GM11168 (cell line): Measurements from ENCODE around the gene C17orf58.
"Not testable (repeated sequence)": the region's sequence is repeated elsewhere in the genome, so short reads cannot be mapped to it uniquely, and the experiment has no call there.

Experiments used
- in situ Hi-C: fragments of 300-500 bp; cut with MboI; formaldehyde crosslinking; loops from one replicate; pipeline ENCODE4 v1.12.0; 2022; ENCODE audit warnings: low sequenced_read_pairs; ENCODE audit not compliant: unreplicated experiment

The C17orf58 gene

DNA sequence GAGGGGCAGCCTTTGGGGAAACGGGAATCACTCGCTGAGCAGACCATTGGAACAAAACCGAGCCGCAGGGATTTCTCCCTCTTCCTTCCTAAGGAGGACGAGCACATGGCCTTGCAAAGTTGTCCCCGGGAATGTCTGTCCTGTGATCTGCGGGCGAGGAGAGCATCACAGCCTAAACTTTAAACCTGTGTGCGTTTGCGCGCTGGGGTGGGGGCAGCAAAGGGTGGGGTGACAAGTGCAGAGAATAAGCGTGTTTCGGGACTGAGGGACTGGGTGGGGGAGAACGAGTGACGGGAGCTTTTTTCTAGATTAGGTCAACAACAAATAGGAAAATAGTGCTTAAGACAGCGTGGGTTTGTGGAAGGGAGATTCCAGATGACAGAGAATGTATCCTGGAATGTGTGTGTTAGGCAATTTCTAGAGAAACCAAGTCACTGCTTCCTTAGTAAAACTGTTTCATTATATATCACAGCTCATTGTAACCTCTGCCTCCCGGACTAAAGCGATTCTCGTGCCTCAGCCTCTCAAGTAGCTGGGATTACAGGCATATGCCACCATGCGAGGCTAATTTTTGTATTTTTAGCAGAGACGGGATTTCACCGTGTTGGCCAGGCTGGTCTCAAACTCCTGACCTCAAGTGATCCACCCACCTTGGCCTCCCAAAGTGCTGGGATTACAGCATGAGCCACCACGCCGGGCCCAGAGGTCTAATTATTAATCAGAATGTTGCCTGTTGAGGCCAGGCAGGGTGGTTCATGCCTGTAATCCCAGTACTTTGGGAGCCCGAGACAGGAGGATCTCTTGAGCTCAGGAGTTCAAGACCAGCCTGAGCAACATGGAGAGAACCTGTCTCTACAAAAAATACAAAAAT is at the start of gene C17orf58:
C17orf58 (minus strand) TSS at position 169 of the 871 bp plus-strand sequence. CDS start 271 bp downstream, outside the sequence.
- in situ Hi-C loops, result not testable (repeated sequence)

DNA sequence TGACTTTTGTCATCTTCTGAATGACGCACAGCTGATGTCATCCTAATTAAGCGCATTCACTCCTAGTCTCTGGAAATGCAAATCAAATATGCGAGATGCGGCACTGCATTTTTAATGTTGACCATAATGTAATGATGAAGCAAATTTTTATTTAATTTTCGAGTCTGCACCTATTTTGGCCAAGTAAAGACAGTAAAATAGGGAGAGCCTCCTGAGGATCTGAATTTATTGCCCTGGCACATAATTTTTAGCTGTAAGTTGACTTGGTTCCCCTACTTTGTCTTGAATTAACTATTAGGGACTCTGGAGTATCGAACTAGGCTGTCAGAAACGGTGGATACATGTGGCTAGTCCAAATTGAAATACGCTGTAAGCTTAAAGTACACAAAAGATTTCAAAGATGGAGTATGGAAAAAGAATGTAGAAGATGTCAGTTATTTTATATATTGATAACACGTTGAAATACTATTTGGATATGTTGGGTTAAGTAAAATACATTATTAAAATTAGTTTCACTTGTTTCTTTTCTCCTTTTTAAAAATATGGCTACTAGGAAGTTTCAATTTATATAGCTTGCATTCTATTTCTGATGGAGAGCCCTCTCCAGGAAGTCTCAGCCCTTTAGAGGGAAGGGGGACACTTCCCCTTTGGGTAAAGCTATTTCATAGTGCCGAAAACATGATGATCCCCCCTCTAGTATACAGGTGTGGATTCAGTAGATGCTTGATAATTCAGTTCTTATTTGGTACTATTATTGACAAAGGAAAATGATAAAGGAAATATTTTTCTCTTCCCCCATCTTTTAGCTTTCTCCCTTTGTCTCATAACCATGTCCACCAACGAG is 40.3 kb upstream of the C17orf58 start:
- in situ Hi-C loops, result no loop called here

DNA sequence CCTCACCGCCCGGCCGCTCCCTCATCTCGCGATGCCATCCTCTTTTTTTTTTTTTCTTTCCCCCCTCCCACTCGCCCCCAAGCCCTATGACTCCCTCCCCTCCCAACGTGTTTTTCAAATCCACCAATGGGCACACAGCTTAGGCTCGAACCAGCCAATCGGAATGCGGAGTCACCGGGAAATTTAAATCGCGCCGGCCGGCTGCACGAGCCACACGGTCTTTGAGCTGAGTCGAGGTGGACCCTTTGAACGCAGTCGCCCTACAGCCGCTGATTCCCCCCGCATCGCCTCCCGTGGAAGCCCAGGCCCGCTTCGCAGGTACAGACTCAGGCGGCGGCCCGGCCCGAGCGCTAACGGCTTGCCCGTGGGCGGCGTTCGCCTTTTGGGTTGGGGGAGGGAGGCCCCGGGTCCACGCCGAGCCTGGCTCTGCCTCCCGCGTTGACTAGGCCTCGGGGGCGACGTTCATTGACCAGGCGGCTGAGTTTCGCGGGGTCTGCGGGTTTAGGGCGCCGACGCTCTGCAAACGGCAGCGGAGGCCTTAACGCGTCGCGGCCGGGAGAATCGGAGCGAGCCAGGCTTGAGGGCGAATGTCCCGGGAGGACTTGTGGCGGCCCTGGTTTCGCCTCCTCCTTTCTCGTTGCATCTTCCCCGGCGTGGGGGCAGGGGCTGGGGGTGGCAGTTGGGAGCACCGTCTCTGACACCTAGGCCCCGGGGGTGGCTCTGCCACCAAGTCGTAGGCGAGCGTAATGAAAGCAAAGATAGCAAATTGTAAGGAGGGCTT is 39.4 kb upstream of the C17orf58 start, which contains the start of gene KPNA2:
KPNA2 (plus strand) TSS at position 213 of the 781 bp plus-strand sequence. CDS start 1,398 bp downstream, outside the sequence.
- in situ Hi-C loops, result no loop called here

DNA sequence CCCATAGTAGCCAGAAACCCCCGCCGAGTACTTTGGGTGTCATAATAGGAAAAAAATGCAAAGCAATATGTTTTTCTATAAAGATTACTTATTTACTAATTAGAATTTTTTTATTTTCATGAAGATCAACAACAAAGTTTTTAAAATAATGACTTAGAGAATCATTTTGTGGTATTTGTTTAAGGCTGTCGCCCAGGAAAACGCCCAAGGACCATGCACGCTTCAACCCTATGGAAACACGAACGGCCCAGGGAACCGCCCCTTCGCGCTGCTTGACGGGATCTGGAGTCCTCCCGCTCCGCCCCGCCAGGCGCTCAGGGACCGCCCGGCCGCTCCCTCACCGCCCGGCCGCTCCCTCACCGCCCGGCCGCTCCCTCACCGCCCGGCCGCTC is 38.9 kb upstream of the C17orf58 start:
- in situ Hi-C loops, result no loop called here

DNA sequence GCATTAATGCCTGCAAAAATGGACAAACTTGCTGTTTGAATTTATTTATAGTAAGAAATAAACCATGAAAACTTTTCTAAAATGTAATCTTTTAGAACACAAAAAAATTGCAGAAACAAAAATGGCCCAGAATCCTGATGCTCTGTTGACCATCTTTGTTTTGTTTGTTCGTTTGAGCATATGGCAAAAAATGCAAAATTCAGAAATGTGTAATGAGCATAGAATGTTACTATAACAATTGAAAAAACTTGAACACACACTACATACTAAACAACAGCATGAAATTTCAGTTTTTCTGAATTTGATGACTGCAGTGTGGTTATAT is 38.1 kb upstream of the C17orf58 start:
- in situ Hi-C loops, result no loop called here

DNA sequence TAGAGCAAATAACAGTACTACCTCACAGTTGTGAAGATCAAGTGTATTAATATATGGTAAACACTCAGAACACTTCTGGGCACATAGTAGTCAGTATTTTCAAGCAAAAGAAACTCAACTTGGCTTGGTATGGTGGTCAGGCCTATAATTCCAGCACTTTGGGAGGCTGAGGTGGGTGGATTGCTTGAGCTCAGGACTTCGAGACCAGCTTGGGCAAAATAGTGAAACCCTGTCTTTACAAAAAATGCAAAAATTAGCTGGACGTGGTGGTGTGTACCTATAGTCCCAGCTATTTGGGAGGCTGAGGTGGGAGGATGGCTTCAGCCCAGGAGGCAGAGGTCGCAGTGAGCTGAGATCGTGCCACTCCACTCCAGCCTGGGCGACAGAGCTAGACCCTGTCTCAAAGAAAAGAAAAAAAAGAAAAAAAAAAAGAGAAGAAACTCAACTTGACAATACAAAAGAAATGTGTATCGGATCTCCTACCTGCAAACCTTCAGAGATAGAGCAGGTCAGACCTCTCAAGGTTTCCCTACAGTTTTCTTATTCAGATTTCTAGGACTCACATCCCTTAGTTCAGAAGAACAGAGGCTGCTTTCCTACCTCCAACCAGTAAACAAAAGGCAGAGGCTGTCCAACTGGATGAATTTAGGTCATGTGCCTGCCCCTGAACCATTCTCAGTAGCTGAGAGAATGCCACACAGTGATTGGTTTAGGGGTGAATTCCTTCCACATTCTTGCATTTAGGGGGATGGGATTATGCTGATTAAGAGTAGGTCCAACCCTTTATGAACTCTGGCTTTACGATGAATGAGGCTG is 37.6 kb upstream of the C17orf58 start:
- in situ Hi-C loops, result no loop called here

DNA sequence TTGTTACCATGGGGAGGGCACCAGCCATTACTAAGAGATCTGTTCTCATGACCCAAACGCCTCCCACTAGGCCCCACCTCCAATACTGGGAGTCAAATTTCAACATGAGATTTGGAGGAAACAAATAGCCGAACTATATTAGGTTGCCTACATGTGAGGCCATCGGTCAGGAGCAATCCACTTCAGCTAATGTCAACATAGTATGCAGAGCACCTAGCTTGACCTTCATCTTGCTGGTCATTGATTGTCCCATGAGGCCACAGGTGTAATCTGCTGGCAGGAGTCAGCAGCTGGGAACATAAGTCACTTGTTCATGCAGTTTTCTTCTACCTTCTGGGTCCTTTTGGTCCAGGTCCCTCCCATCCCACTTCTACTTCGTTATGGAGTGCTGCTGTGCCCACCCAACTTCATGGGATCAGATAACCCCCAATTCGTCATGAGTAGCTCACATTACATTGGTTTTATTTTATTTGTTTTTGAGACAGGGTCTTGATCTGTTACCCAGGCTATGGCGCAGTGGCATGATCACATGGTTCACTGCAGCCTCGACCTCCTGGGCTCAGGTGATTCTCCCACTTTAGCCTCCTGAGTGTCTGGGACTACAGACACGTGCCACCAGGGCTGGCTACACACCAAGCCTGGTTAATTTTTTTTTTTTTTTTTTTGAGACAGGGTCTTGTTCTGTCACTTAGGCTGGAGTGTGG is 33.4 kb upstream of the C17orf58 start:
- in situ Hi-C loops, result no loop called here

DNA sequence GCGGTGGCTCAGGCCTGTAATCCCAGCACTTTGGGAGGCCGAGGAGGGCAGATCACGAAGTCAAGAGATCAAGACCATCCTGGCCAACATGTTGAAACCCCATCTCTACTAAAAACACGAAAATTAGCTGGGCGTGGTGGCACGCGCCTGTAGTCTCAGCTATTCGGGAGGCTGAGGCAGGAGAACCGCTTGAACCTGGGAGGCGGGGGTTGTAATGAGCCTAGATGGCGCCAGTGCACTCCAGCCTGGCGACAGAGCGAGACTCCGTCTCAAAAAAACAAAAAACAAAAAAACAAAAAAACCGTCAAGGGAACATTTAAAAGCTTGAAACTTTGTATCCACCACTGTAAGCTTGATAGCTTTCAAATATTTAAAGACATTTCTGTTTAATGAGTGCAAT is 26.3 kb upstream of the C17orf58 start:
- in situ Hi-C loops, result not testable (repeated sequence)

DNA sequence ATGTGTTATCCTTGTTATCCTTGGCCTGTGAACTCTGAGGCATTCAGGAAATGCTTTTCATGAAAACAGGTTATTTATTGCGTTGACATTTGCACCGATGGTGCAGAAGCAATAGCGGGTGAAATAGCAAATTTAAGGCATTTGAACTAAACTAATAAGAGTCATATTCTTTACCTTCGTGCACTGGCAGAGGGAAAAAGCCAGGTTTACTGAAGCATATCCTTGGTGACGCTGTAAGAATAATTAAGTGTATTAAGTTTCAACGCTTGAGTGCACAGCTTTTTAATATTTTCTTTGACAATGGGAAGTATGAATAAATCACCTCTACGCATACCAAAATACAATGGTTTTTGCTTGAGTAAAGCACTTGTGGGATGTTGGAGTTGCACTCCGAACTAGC is 25.7 kb upstream of the C17orf58 start:
- in situ Hi-C loops, result no loop called here

DNA sequence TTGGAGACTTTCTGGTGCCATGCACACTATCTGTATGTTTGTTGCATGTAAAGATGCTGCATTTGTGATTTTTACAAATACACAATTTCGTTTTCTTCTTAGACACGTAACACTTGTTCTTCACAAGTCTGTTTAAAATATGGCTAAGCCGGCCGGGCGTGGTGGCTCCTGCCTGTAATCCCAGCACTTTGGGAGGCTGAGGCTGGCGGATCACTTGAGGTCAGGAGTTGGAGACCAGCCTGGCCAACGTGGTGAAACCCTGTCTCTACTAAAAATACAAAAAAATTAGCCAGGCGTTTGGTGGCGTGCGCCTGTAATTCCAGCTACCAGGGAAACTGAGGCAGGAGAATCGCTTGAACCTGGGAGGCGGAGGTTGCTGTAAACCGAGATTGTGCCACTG is 24.5 kb upstream of the C17orf58 start:
- in situ Hi-C loops, result not testable (repeated sequence)

DNA sequence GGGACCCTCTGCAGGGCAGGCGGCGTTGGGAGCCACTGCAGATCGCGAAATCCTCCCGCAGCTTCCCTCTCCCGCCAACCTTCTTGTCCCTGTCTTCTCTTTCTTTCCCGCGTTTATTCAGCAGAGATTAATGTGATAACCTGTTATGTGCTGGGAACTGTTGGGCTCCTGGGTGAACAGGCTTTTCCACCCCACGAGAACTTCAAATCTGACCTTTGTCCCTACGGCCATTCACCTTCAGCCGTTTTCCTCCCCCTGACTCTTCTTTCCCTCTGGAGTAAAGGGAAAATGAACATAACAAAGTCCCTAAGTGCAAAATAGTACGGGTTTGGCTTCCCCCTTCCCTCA is 24.1 kb upstream of the C17orf58 start:
- in situ Hi-C loops, result no loop called here

DNA sequence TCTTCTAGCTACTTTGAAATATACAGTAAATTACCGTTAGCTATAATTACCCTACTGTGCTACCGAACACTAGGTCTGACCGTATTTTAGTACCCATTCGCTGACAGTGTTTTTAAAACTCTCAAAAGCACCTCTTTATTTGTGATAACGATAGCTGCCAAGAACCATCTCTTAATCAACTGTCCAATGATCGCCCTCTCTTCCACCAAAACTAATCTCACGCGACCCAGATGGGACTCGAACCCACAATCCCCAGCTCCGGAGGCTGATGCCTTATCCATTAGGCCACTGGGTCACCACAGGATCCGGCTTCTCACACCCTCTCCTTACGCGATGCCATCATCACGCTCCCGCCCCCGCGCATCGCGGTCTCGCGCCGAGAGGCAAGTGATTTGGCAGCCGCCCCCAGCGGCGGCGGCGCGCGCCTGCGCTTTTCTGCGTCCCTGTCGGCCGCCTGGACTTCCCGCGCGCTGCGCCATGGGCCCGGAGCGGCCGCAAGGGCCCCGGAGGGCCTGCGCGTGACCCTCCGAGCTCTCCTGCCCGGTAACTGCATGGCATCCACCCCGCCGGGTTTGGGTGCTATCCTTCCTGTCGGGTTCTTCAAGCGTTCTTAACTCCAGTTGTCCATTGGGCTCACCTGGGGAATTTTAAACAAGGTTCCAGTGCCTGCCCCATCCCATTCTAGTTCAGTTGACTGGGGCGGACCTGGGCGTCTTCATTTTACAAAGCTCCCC is 23.6 kb upstream of the C17orf58 start:
- in situ Hi-C loops, result no loop called here

DNA sequence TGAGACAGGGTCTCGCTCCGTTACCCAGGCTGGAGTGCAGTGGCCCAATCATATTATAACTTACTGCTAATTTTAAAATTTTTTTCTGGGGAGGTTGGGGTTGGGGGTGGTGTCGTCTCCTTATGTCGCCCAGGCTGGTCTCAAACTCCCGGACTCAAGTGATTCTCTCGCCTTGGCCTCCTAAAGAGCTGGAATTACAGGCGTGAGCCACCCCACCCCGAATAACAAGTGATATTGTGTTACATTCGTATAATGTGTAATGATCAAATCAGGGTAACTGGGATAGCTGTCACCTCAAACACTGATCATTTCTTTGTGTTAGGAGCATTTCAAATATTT is 23.0 kb upstream of the C17orf58 start:
- in situ Hi-C loops, result no loop called here

DNA sequence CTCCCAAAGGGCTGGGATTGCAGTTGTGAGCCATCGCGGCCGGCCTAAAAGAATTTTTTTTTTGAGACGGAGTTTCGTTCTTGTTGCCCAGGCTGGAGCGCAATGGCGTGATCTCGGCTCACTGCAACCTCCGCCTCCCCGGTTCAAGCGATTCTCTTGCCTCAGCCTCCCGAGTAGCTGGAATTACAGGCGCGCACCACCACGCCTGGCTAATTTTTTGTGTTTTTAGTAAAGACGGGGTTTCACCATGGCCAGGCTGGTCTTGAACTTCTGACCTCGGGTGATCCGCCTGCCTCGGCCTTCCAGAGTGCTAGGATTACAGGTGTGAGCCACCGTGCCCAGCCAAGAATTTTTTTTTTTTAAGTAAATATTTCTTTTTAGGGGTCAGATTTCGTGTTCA is 22.2 kb upstream of the C17orf58 start:
- in situ Hi-C loops, result not testable (repeated sequence)

DNA sequence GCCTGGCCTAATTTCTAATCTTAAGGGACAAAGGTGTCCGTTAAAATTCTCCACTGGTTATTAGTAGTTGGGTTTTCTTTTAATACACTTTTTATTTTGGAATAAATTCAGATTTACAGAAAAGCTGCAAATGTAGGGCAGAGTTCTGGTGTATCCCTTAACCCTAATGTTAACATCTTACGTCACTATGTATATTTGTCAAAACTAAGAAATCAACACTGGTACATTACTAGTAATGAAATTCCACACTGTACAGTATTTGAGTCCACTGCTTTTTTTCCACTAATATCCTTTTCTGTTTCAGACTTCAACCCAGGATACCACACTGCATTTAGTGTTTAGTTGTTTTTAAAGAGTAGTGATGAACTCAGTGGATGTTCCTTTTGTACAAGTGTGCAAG is 20.6 kb upstream of the C17orf58 start:
- in situ Hi-C loops, result no loop called here

DNA sequence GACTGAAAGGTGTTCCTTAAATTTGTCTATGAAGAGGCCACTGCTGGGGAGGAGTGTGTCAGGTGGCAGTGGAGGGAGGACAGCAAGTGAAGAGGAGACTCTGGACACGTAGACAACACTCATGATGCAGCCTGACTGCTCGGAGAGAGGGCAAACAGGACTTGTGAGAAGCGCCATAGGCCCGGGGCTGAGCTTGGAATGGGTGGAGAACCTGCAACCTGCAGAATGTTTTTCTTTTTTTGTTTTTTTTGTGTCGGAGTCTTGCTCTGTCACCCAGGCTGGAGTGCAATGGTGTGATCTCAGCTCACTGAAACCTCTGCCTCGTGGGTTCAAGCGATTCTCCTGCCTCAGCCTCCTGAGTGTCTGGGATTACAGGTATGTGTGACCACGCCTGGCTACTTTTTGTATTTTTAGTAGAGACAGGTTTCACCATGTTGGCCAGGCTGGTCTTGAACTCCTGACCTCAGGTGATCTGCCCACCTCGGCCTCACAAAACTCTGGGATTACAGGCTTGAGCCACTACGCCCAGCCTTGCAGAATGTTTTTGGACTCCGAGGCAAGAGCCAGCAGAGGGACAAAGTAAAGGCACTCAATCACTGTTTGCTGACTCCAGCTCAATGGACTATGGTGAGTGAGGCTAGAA is 18.9 kb upstream of the C17orf58 start:
- in situ Hi-C loops, result no loop called here

DNA sequence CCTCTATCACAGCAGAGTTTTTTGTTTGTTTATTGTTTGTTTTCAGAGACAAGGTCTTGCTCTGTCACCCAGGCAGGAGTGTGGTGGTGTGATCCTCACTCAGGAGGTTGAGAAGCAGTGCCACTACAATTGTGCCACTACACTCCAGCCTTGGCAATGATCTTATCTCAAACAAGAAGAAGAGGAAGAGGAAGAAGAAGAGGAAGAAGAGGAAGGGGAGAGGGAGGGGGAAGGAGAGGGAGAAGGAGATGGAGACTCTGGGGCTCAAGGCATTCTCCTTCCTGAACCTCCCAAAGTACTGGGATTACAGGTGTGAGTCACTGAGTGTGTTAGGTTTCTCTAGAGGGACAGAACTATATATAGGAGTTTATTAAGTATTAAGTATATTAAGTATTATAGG is 17.1 kb upstream of the C17orf58 start:
- in situ Hi-C loops, result no loop called here

DNA sequence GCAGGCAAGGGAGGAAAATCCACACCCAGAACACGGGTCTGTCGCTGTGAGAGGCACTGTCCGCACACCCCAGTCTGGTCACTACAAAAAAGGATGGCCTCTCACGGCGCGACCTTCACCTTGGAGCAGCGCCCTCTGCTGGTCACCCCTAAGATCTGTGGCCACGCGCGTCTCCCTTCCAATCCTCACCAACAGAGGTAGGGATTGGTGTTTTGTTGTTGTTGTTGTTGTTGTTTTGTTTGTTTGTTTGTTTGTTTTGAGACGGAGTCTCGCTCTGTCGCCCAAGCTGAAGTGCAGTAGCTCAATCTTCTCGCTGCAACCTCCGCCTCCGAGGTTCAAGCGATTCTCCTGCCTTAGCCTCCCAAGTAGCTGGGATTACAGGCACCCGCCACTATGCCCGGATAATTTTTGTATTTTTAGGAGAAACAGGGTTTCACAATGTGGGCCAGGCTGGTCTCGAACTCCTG is 15.0 kb upstream of the C17orf58 start:
- in situ Hi-C loops, result no loop called here
